Natural killer cell (primary cell): ENCODE data around the gene PTH1R. TPM values are rescaled to one million over a fixed set of nuclear protein-coding genes. Genes with fewer than 3 reads are reported as not detected.

Source experiments
- ATAC-seq, 3 donors: fragments of 150-1000 bp in 2 of 3; fragments of 200-7000 bp in 1 of 3; cut with Tn5 transposase; 1 replicate in 1 of 3; 2 replicates in 2 of 3; pipeline ENCODE4 v1.10.0; 2021; ENCODE audit warnings: mild to moderate bottlenecking in 2 of 3, moderate library complexity in 2 of 3
- DNase-seq, 2 donors: peaks; one replicate each; pipeline versions ENCODE4 v3.0.0 to v3.0.0-alpha.2; 2013 to 2021; ENCODE audit warnings: mixed read lengths in 1 of 2
- H3K27ac ChIP-seq: one replicate; pipeline ENCODE4 v1.5.1; 2013; ENCODE audit warnings: mild to moderate bottlenecking, low read length
- H3K27me3 ChIP-seq: one replicate; pipeline ENCODE4 v1.6.1; 2013; ENCODE audit warnings: low read length; ENCODE audit not compliant: control insufficient read depth, insufficient read depth
- H3K36me3 ChIP-seq: one replicate; pipeline ENCODE4 v1.6.1; 2013; ENCODE audit warnings: low read length; ENCODE audit not compliant: control insufficient read depth, insufficient read depth
- H3K4me1 ChIP-seq: one replicate; pipeline ENCODE4 v1.6.1; 2013; ENCODE audit warnings: low read length; ENCODE audit not compliant: control insufficient read depth, insufficient read depth
- H3K4me3 ChIP-seq: one replicate; pipeline ENCODE4 v1.5.1; 2013; ENCODE audit warnings: low read length
- H3K9me3 ChIP-seq: one replicate; pipeline ENCODE4 v1.6.1; 2013; ENCODE audit warnings: low read length; ENCODE audit not compliant: control insufficient read depth, insufficient read depth
- H3K27ac Mint-ChIP-seq, 2 donors: one replicate each; pipeline ENCODE4 v1.8.0; 2022; ENCODE audit warnings: mild to moderate bottlenecking in 2 of 2, mixed read lengths in 2 of 2, moderate library complexity in 1 of 2
- H3K27me3 Mint-ChIP-seq, 2 donors: one replicate each; pipeline ENCODE4 v1.8.0; 2022; ENCODE audit warnings: low read depth in 2 of 2, mixed read lengths in 2 of 2
- H3K36me3 Mint-ChIP-seq: one replicate; pipeline ENCODE4 v1.8.0; 2022; ENCODE audit warnings: mixed read lengths
- H3K4me1 Mint-ChIP-seq, 2 donors: one replicate each; pipeline ENCODE4 v1.8.0; 2022; ENCODE audit warnings: mixed read lengths in 2 of 2
- H3K4me3 Mint-ChIP-seq: one replicate; pipeline ENCODE4 v1.8.0; 2022; ENCODE audit warnings: mild to moderate bottlenecking, moderate library complexity, mixed read lengths
- H3K9me3 Mint-ChIP-seq, 2 donors: one replicate each; pipeline ENCODE4 v1.8.0; 2022; ENCODE audit warnings: mixed read lengths in 2 of 2
- CTCF ChIP-seq: fragments of 200-600 bp; IDR thresholded peaks from one replicate; pipeline ENCODE4 v1.8.0; 2022; ENCODE audit warnings: antibody characterized with exemption
- WGBS: methylation state at CpG from one replicate; pipeline ENCODE4 v1.1.7; 2013; ENCODE audit warnings: missing lambda C conversion rate; ENCODE audit not compliant: insufficient coverage; 5-methylcytosine and 5-hydroxymethylcytosine counted together
- intact Hi-C: fragments of 100-400 bp; cut with micrococcal nuclease; formaldehyde crosslinking; loops from one replicate; pipeline ENCODE4 v1.14.2; 2022
- total RNA-seq, 4 donors: library from RNA; stranded (reverse); fragments of 120-200 nt in 1 of 4; gene quantifications; one replicate each; pipeline versions ENCODE4 v1.2.3 to v1.2.4, GENCODE V29; 2013 to 2022

PTH1R gene
- total RNA-seq, 3 donors from 2014 or later (not counting 1 experiment from before 2014, with no cell fraction given), result not detected

- Mint-ChIP-seq H3K36me3 (peaks cover 25% of the 10 kb centered on the region), H3K9me3 (no peaks in the 10 kb centered on the region), H3K27ac (peak overlapping the region in 1 of 2 donors; percentile 26), H3K27me3 (no peaks in the 10 kb centered on the region), H3K4me3 (peak overlapping the region; percentile 25), H3K4me1 (peaks cover 38 to 48% of the 10 kb centered on the region in 2 donors)
- Histone ChIP-seq H3K9me3 (no peaks in the 10 kb centered on the region), H3K36me3 (peaks cover 64% of the 10 kb centered on the region), H3K27ac (no peak overlapping the region), H3K4me1 (peaks cover 22% of the 10 kb centered on the region), H3K4me3 (no peak overlapping the region), H3K27me3 (no peaks in the 10 kb centered on the region)
- no CpG with 5 or more reads among the region's 1 CpG for WGBS
- no peak for ATAC-seq
- intact Hi-C loops, result no loop called here
- TF ChIP-seq CTCF, result no peak
- DNase-seq, result no peak
These were observed 40.7 kb downstream of the PTH1R start for GRCh38 chr3:46918202-46918601.

GRCh38 chr3:46918634-46919033 lies 41.1 kb downstream of the PTH1R start:
- H3K9me3 Mint-ChIP-seq, result no peaks in the 10 kb centered on the region
- ATAC-seq (no peak), DNase-seq (no peak)
- H3K4me1 Mint-ChIP-seq, result peaks cover 39 to 49% of the 10 kb centered on the region in 2 donors
- no peaks in the 10 kb centered on the region for H3K27me3 Mint-ChIP-seq
- Histone ChIP-seq H3K9me3 (no peaks in the 10 kb centered on the region), H3K4me3 (no peak overlapping the region), H3K27me3 (no peaks in the 10 kb centered on the region), H3K27ac (no peak overlapping the region), H3K36me3 (peaks cover 68% of the 10 kb centered on the region), H3K4me1 (peaks cover 24% of the 10 kb centered on the region)
- H3K27ac Mint-ChIP-seq, result peak overlapping the region in 1 of 2 donors; percentile 26
- no peak for TF ChIP-seq CTCF
- 91% methylated on average over 4 of the region's 4 CpGs for WGBS
- H3K36me3 Mint-ChIP-seq, result peaks cover 25% of the 10 kb centered on the region
- peak overlapping the region; percentile 25 for H3K4me3 Mint-ChIP-seq
- intact Hi-C loops, result no loop called here

- Histone ChIP-seq H3K36me3 (peaks cover 89% of the 10 kb centered on the region), H3K4me1 (peaks cover 34% of the 10 kb centered on the region), H3K27ac (no peak overlapping the region), H3K9me3 (no peaks in the 10 kb centered on the region), H3K4me3 (no peak overlapping the region), H3K27me3 (no peaks in the 10 kb centered on the region)
- Mint-ChIP-seq H3K36me3 (peaks cover 25% of the 10 kb centered on the region), H3K4me3 (no peak overlapping the region), H3K27me3 (no peaks in the 10 kb centered on the region), H3K4me1 (peaks cover 35 to 39% of the 10 kb centered on the region in 2 donors), H3K9me3 (no peaks in the 10 kb centered on the region), H3K27ac (no peak overlapping the region)
- DNase-seq, result no peak
- ATAC-seq, result no peak
- no peak for TF ChIP-seq CTCF
- intact Hi-C loops, result no loop called here
- WGBS, result 100% methylated on average over 4 of the region's 4 CpGs
These were observed 43.5 kb downstream of the PTH1R start for GRCh38 chr3:46921041-46921440.

GRCh38 chr3:46921871-46922271 lies 44.4 kb downstream of the PTH1R start:
- ATAC-seq (no peak), DNase-seq (no peak)
- intact Hi-C loops, result no loop called here
- Mint-ChIP-seq H3K27me3 (no peaks in the 10 kb centered on the region), H3K9me3 (no peaks in the 10 kb centered on the region), H3K4me3 (no peak overlapping the region), H3K27ac (no peak overlapping the region), H3K36me3 (peaks cover 25% of the 10 kb centered on the region), H3K4me1 (peaks cover 37 to 39% of the 10 kb centered on the region in 2 donors)
- Histone ChIP-seq H3K4me3 (no peak overlapping the region), H3K27me3 (no peaks in the 10 kb centered on the region), H3K9me3 (no peaks in the 10 kb centered on the region), H3K36me3 (peaks cover 88% of the 10 kb centered on the region), H3K4me1 (peaks cover 42% of the 10 kb centered on the region), H3K27ac (no peak overlapping the region)
- no peak for TF ChIP-seq CTCF
- WGBS, result 98% methylated on average over 7 of the region's 7 CpGs
